NCI-H128 (cell line): Measurements from ENCODE around the gene PATJ.

Source experiments
- DNase-seq: peaks from one replicate; lab custom pipeline; 2025; ENCODE audit not compliant: unreplicated experiment; lab: John Stamatoyannopoulos, UW

Gene PATJ

DNA sequence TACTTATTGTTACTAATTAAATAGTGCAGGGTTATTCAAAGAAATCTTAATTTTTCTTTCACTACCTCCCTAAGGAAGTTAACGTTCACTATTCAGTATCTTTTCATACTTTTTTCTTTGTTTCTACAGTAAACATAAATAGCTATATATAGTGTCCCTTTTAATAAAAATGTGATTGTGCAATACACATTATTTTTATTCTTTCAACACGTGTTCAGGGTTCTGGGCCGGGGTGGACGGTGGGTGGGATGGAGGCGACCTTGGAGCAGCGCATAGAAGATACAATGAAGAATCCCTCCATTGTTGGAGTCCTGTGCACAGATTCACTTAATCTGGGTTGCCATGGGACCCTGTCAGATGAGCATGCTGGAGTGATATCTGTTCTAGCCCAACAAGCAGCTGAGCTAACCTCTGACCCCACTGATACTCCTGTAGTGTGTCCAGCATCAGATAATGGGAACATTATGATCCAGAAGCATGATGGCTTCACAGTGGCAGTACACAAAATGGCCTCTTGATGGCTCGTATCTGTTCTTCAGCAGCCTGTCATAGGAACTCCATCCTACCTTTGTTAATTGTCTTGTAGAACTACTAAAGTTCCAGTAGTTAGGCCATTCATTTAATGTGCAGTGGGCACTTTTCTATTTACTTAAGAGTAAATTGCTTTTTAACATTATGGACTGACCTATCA lies 296.5 kb downstream of the PATJ start:
- no peak for DNase-seq

DNA sequence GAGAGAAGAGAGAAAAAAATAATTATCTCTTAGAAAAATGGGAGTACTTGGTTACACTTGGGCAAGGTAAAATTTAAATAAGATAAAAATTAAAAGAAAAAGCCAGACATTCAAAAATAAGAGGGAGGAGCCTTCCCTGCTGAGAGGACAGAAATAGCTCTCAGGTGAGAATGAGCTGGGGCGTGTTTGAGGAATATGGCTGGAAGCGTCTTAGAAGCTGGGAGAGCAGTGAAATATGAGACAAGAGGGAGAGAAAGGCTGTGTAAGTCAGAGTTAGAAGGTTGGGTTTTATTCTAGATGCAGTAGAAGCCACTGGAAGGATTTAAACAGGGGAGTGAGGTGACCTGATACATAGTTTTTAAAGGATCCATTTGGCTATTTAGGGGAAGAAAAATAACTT lies 298.2 kb downstream of the PATJ start:
- no peak for DNase-seq

DNA sequence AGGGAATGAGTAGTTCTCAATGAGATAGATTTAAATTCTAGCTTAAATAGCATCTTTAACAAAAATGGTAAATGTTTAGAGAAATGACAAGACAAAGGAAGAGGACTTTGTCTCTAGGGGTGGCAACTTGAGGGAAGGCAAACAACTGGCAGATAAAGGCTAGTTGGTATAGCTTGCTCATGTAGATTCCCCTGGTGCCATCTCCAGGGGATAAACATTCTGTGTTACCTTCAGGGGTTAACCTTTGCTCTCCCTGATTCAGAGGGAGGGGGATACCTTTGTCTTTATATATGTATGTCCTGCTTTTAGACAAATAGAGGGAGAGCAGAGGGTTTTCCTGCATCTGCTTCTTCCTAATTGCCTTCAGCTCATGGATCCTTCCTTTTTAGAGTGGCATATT lies 298.7 kb downstream of the PATJ start:
- DNase-seq, result no peak

DNA sequence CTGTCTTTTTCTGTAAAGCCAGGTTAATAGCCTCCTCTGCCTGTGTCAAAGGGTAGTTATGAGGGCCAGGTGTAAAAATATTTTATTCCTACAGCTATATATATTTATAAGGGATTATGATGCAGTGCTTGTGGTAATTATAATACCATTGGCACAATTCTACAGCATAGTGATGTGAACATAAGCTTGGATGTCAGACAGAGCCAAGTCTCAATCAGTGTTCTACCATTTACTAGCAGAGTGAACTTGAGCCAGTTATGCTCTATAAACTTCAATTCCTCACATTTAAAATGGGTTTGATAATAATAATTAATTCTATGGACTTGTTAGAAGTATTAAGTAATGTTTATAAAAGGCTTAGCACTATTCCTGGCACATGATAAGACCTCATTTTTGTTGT lies 300.9 kb downstream of the PATJ start:
- no peak for DNase-seq

DNA sequence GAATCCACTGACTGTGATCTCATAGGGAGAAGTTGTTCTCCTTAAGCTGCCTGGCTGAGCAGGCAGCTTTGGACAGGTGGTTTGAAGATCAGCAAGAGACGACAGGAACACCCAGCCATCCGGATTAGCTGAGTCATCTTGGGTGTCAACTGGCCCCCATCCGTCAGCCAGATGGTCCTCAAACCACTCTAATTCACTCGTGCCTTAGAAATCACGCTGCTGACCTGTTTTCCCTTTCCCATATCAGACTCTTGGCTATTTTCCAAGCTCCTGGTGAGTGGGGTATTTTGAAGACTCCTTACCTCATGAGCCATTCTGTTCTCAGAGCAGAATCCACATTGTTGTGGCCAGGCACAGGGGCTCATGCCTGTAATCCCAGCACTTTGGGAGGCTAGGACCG lies 303.3 kb downstream of the PATJ start:
- DNase-seq, result peak; percentile 52

DNA sequence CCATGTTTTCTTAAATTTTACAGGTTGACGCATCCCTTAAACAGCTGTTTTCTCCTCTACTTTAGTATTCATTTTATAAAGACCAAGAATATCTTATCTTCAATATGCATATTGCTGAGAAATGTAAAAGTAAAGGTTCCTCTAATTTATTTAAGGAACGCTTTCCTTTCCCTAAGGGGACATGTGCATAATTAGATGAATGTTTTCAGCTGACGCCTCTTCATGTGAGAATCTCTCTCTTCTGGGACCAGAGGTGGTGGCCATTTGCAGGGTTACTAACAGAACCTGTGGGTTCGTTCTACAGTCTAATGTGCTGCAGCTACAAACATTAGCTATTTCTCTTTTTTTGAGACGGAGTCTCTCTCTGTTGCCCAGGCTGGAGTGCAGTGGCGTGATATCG lies 304.6 kb downstream of the PATJ start:
- DNase-seq, result no peak

DNA sequence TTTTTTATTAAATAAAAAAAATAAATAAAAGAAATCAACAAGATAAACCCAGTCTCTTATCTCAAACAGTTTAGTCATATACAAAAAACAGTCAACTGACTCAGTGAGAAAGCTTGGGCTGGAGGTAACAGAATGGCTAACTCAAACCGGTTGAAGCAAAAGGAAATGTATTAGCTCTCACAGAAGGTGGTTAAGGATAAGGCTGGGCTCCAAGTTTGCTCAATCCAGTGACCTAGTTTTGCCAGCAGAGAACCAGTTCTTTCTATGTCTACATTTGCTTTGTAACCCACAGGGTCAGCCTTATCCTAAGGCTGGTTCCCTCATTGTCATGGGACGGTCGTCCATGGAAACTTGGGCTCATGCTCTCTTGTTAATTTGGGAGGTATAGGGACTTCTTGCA lies 307.9 kb downstream of the PATJ start:
- no peak for DNase-seq

DNA sequence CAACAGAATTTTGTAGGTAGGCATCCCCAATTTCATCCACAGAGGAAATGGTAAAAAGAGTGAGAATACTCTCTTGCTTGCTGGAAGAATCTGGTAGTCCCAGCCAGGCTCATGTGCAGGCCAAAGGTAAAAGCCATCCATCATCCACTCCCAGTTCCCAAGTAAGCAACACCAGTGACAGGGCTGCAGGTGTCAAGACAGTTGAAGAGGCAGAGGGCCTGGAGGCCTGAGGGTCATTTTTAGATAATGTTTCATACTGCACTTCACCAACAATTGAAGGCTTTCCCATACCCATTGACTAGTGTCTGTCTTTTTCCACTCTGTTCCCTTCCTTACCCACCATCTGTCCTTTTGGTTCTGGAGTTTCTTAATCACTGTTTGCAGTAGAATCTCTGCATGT lies 310.7 kb downstream of the PATJ start:
- no peak for DNase-seq

DNA sequence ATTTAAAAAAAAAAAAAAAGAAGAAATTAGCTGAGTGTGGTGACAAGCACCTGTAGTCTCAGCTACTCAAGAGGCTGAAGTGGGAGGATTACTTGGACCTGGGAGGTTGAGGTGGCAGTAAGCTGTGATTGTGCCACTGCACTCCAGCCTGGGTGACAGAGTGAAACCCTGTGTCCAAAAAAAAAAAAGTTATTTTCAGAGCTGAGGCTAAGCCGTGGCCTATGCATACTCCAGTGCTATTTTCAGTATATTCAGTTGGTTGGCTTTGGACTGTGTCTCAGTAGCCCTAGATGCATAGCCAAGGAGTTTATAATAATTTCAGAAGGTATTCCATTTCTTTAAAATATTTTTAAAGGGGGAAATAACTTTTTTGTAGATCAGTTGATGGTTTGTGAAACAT lies 311.9 kb downstream of the PATJ start:
- DNase-seq, result no peak

DNA sequence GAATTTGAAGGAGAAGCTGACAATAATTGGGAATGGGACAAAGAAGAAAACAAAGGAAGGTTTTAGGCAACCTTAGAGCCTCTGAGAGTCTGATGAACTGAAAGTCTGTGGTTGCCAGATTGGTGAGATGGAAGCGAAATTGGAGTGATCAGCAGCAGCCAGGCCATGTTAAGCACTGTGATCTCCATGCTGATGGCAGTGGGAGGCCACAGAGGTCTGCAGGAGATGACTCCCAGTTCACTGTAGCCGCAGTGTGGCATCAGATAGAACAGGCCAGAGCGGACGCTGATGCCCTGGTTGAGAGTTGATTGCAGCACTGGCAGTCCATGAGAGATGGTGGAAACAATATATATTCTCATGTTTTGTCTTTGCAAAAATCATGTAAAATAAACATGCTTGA lies 314.9 kb downstream of the PATJ start:
- no peak for DNase-seq

DNA sequence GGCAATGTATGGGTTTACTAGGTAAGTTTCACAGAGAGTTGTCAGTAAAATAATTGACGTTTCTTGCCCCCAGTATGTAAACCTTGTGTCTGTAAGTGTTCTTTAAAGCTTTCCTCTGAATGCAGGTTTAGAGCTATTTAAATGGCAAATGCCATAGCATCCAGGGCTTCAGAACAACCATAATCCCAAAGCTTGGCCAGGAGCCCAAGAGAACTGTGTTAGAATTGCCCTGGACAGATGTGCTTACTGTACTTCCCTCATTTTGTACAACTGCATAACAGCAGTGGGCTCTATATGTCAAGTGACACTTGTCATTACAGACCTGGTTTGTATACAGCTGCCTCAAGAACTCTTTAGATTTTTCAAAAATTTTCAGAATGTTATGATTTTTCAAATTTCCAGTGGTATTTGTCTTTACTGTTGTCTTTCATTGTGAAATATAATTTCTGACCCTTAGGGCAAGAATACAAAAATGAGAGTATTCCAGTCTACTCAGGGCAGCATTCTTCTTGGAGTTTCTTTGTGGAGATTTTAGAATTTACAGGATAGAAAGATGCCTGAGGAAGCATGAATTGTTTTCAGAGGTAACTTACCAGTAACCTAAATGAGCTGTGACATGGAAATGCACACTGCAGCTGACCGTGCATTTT lies 315.5 kb downstream of the PATJ start:
- DNase-seq, result no peak

DNA sequence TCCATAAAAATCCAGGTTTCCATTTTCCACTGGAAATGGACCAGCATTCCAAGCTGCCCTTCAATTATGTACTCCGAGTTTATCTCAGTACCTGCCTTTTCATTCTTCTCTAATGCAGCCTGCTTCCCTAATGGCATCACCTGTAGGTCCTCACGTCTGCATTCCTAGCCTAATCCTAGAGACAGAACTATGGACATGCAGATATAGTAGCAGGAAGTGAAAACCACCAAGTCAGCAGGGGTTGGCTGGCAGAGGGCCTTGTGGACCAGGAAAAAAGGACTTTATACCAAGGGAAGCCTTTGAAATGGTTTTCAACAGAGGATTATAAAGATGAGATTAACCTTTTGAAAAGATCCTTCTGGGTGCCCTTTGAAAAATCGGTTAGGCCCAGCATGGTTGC lies 316.7 kb downstream of the PATJ start:
- DNase-seq, result no peak

DNA sequence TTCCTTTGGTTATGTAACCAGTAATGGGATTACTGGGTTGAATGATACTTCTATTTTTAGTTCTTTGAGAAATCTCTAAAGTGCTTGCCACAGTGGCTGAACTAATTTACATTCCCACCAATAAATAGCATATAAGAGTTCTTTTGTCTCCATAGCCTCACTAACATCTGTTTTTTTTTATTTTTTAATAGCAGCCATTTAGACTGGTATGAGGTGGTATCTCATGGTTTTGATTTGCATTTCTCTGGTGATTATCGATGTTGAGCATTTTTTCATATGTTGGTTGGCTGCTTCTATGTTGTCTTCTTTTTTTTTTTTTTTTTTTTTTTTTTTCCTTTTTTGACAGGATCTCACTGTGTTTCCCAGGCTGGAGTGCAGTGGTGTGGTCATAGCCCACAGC lies 319.8 kb downstream of the PATJ start:
- no peak for DNase-seq

DNA sequence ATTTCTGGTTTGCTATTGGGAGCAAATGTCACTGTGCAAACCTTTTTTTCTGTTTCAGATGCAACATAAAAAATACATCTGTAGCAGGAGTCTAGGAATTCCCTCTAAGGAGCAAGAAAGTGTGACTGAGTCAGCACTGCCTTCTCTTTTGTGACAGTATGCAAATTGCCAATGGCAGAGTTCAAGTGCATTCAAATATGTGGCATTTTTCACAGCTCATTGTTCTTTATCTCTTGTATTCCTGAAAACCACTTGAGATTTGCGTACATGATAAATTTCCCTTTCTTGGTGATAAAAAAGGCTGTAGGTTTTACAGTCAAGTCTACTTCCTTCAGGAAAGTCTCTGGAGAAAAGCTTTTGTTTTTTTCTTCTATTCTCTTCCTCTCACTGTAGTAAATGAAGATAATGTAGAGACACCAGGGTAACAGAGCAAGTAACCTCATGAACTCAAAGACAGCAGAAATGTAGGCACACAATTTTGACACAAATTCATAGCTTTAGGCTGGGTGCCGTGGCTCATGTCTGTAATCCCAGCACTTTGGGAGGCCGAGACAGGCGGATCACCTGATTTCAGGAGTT lies 322.6 kb downstream of the PATJ start:
- DNase-seq, result no peak

DNA sequence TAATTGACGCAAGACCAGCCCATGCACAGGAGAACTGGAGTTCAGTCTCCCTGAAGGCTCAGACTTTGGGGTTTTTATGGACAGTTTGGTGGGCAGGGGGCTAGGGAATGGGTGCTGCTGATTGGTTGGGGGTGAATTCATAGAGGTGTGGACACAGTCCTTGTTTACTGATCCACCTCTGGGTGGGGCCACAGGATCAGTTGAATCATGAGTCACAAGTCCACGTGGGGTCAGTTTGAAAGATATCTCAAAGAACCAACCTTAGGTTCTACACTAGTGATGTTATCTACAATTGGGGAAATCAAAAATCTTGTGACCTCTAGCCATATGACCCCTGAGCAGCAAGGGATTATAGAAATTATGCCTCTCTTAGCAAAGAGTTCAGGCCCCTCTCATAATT lies 324.4 kb downstream of the PATJ start:
- DNase-seq, result no peak

DNA sequence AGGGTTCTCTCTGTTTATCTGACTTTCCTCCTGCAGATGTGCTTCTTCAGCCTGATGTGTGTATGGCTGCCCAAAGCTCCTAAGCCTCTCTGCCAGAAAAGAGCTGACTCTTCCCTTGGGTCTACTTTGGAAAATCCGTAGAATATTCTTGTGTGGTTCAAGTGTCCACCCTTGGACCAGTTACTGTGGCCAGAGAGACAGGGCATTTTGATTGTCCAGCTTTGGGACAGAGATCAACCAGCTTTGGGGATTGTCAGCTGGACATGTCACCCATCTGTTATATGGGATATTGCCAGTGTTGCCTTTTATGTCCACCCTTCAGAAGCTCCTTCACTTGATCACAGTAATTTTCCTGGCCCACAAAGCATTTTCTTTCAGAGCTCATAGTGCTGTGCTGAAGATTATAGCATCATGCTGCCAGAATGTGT lies 326.1 kb downstream of the PATJ start:
- no peak for DNase-seq

DNA sequence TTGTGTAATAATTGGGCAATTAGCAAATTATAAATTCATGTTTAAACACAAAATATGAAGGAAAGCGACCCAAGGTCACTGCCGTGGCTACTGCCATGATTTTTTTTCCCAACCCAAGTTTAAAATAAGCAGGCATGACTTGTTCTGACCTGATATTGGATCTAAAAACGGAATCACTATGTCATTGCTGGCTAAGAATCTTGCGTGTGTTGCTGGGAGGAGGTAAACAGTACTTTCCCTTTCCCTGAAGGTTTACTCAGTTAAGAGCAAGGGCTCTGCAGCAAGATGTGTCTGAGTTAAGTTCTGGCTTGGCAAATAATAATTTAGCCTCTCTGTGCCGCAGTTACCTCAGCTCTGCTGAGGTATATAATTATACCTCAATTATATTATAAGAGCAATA lies 326.7 kb downstream of the PATJ start:
- no peak for DNase-seq

DNA sequence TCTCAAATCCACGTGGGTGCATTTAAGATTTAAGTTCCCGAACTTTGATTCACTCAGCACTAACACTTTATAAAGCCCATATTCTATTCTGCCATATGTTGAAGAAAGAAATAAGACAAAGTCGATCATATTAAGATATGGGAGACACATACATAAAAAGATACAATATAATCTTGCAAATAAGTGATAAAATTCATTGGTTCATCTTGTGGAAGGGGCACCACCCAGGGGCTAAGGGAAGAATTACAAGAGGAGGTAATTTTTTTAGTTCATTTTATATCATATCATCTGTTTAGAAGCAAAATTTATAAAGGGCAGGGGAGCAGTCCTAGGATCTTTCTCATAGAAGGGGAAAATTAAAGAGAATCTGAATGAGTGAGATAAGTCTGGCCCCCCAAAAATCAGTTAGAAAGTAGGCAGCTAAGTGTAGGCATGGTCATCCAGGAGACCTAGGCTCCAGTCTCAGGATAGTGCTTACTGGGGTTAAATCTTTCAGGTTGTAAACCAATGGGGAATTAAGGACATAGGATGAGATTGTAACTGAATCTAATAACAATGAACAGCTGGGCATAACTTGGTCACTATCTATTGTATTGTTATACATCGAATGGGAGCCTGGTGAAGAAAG lies 328.2 kb downstream of the PATJ start:
- no peak for DNase-seq

DNA sequence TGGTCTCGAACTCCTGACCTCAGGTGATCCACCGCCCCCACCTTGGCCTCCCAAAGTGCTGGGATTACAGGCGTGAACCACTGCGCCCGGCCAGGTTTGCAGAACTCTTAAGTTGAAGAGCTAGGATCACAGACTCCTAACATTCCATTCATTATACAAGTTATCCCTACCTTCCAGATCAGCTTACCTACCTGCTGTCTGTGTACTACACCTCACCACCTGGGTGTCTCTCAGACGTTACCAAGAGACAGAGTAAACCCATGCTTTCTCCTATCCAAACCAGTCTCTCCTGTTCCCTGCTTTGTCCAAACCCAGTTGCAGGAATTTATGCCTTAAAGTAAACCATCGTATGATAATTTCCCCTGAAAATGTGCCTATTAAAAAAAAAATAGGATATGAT lies 329.4 kb downstream of the PATJ start:
- no peak for DNase-seq

DNA sequence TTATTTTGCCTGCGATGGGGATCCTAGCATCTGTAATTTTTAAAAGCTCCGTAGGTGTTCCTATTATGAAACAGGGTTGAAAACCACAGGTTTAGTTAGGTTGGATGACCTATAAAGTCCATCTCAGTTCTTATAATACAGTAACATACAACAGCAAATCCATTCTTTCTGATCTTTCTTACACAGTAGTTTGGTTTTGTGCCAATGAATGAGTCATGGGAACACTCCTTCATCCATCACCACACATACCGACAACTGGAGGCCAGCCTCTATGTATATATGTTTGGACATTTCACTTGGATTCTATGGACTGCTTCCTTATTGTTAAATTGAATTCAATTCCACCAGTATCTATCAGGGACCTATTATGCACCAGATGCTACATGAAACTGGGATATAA lies 334.0 kb downstream of the PATJ start:
- DNase-seq, result no peak

DNA sequence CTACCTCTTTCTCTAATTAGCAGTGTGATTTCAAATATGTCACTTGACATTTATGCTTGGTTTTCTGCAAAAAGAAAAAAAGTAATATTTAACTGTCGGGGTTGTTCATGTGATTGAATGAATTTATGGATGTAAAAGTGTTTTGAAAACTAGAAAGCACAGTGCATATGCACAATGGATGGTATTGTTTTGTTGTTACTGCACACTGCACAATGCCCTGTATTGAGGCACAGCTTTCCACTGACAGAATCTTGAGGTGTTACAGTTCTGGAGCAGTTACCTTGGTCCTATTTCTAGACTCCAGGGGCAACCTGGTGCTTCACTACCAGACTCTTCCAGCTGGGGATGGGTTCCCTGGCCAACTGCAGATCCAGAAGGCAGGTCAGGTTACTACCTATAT lies 335.5 kb downstream of the PATJ start:
- no peak for DNase-seq
